WTC11 (cell line): ENCODE data around the gene RFX7. TPM values are rescaled to one million over a fixed set of nuclear protein-coding genes. Genes with fewer than 3 reads are reported as not detected.

Experiments
- ATAC-seq: fragments of 200-7000 bp; cut with Tn5 transposase; 2 replicates; pipeline ENCODE4 v1.10.0; 2021; ENCODE audit warnings: mild to moderate bottlenecking, moderate library complexity
- CTCF ChIA-PET: fragments of 300-600 bp; sonication (Branson Sonifier 250); formaldehyde crosslinking; loops from one replicate; lab custom pipeline; 2021; ENCODE audit warnings: antibody characterized with exemption; lab: Charles Lee
- POLR2A ChIA-PET: fragments of 350-600 bp; sonication (Branson Sonifier 250); formaldehyde crosslinking; loops from one replicate; lab custom pipeline; 2021; ENCODE audit warnings: antibody characterized with exemption; lab: Charles Lee
- DNase-seq: peaks from one replicate; pipeline ENCODE4 v3.0.0; 2021; ENCODE audit warnings: low spot score
- H3K27ac Mint-ChIP-seq: 2 replicates; pipeline ENCODE4 v1.8.0; 2021; ENCODE audit warnings: mixed read lengths
- H3K27me3 Mint-ChIP-seq: 2 replicates; pipeline ENCODE4 v1.8.0; 2021; ENCODE audit warnings: low read depth, mild to moderate bottlenecking, moderate library complexity, mixed read lengths
- H3K36me3 Mint-ChIP-seq: 2 replicates; pipeline ENCODE4 v1.8.0; 2021; ENCODE audit warnings: mixed read lengths
- H3K4me1 Mint-ChIP-seq: 2 replicates; pipeline ENCODE4 v1.8.0; 2022; ENCODE audit warnings: mixed read lengths
- H3K4me3 Mint-ChIP-seq: 2 replicates; pipeline ENCODE4 v1.8.0; 2021; ENCODE audit warnings: mild to moderate bottlenecking, moderate library complexity, mixed read lengths
- H3K9me3 Mint-ChIP-seq: 2 replicates; pipeline ENCODE4 v1.8.0; 2021; ENCODE audit warnings: mixed read lengths
- EMX1 ChIP-seq: fragments of 250-450 bp; sonication (Bioruptor Pico); IDR thresholded peaks from 2 replicates; pipeline ENCODE4 v1.8.0; 2021; ENCODE audit warnings: mild to moderate bottlenecking
- ESRRA ChIP-seq: sonication (generic); formaldehyde crosslinking; IDR thresholded peaks from 2 replicates; pipeline ENCODE4 v1.8.1; 2022; ENCODE audit warnings: mild to moderate bottlenecking, missing genetic modification reagents, borderline replicate concordance
- ETV6 ChIP-seq: sonication (generic); formaldehyde crosslinking; IDR thresholded peaks from 2 replicates; pipeline ENCODE4 v1.8.1; 2022; ENCODE audit warnings: mild to moderate bottlenecking, missing genetic modification reagents
- FOXJ3 ChIP-seq: sonication (generic); formaldehyde crosslinking; IDR thresholded peaks from 2 replicates; pipeline ENCODE4 v1.9.0; 2021; ENCODE audit warnings: missing genetic modification reagents, mild to moderate bottlenecking, borderline replicate concordance
- IRF1 ChIP-seq: sonication (generic); formaldehyde crosslinking; IDR thresholded peaks from 2 replicates; pipeline ENCODE4 v1.8.0; 2023; ENCODE audit warnings: missing genetic modification reagents
- MYBL2 ChIP-seq: sonication (generic); formaldehyde crosslinking; IDR thresholded peaks from 2 replicates; pipeline ENCODE4 v1.8.1; 2023; ENCODE audit warnings: mild to moderate bottlenecking, moderate library complexity, missing genetic modification reagents
- OVOL2 ChIP-seq: fragments of 250-450 bp; sonication (Bioruptor Pico); IDR thresholded peaks from 2 replicates; pipeline ENCODE4 v1.9.0; 2021; ENCODE audit warnings: mild to moderate bottlenecking, borderline replicate concordance
- PRDM15 ChIP-seq: sonication (generic); formaldehyde crosslinking; IDR thresholded peaks from 2 replicates; pipeline ENCODE4 v1.8.0; 2022; ENCODE audit warnings: missing genetic modification reagents
- RORB ChIP-seq: fragments of 250-450 bp; sonication (Bioruptor Pico); IDR thresholded peaks from 2 replicates; pipeline ENCODE4 v1.9.0; 2021; ENCODE audit warnings: mild to moderate bottlenecking
- SMAD3 ChIP-seq: sonication (generic); formaldehyde crosslinking; IDR thresholded peaks from 2 replicates; pipeline ENCODE4 v1.8.0; 2022; ENCODE audit warnings: missing genetic modification reagents, mild to moderate bottlenecking, borderline replicate concordance
- SP1 ChIP-seq: sonication (generic); formaldehyde crosslinking; conservative IDR thresholded peaks from 2 replicates; pipeline ENCODE4 v1.8.1; 2022; ENCODE audit warnings: missing genetic modification reagents
- USF1 ChIP-seq: sonication (generic); formaldehyde crosslinking; IDR thresholded peaks from 2 replicates; pipeline ENCODE4 v1.8.0; 2022; ENCODE audit warnings: mild to moderate bottlenecking, missing genetic modification reagents
- ZNF121 ChIP-seq: sonication (generic); formaldehyde crosslinking; IDR thresholded peaks from 2 replicates; pipeline ENCODE4 v1.8.0; 2023; ENCODE audit warnings: missing genetic modification reagents
- ZNF263 ChIP-seq: sonication (generic); formaldehyde crosslinking; IDR thresholded peaks from 2 replicates; pipeline ENCODE4 v1.8.1; 2022; ENCODE audit warnings: low read depth, mild to moderate bottlenecking, moderate library complexity, missing genetic modification reagents
- ZNF396 ChIP-seq: fragments of 250-450 bp; sonication (Bioruptor Pico); IDR thresholded peaks from 2 replicates; pipeline ENCODE4 v1.8.0; 2021; ENCODE audit warnings: mild to moderate bottlenecking, moderate library complexity, borderline replicate concordance
- ZNF425 ChIP-seq: fragments of 250-450 bp; sonication (Bioruptor Pico); conservative IDR thresholded peaks from 2 replicates; pipeline ENCODE4 v1.9.0; 2021; ENCODE audit warnings: mild to moderate bottlenecking
- ZNF671 ChIP-seq: fragments of 250-450 bp; sonication (Bioruptor Pico); IDR thresholded peaks from 2 replicates; pipeline ENCODE4 v1.8.0; 2021; ENCODE audit warnings: mild to moderate bottlenecking
- total RNA-seq: library from RNA; stranded (reverse); gene quantifications from 3 replicates; pipeline ENCODE4 v1.2.3, GENCODE V29; 2021
- TF ChIP-seq, protein P1 (sequence below): sonication (generic); formaldehyde crosslinking; IDR thresholded peaks from 2 replicates; pipeline ENCODE4 v1.8.1; 2022; ENCODE audit warnings: low read depth, missing genetic modification reagents, borderline replicate concordance
- TF ChIP-seq, protein P2 (sequence below): sonication (generic); formaldehyde crosslinking; IDR thresholded peaks from 2 replicates; pipeline ENCODE4 v1.8.0; 2022; ENCODE audit warnings: mild to moderate bottlenecking, missing genetic modification reagents
- TF ChIP-seq, protein P3 (sequence below): sonication (generic); formaldehyde crosslinking; IDR thresholded peaks from 2 replicates; pipeline ENCODE4 v1.8.1; 2023; ENCODE audit warnings: mild to moderate bottlenecking, moderate library complexity, missing genetic modification reagents
- TF ChIP-seq, protein P4 (sequence below): sonication (generic); formaldehyde crosslinking; IDR thresholded peaks from 2 replicates; pipeline ENCODE4 v1.8.0; 2023; ENCODE audit warnings: mild to moderate bottlenecking, missing genetic modification reagents

Gene RFX7
- total RNA-seq, 1 experiment from 2014 or later, result 36.0 TPM

- Mint-ChIP-seq H3K4me3 (no peak overlapping the region), H3K27ac (no peak overlapping the region), H3K27me3 (no peaks in the 10 kb centered on the region), H3K4me1 (peaks cover 31% of the 10 kb centered on the region), H3K36me3 (no peaks in the 10 kb centered on the region), H3K9me3 (no peaks in the 10 kb centered on the region)
- ChIA-PET POLR2A (no interaction called here), CTCF (interaction anchor here (0.6 to 2.1 kb wide), 17 partner anchors 10 to 255 kb away, joined by 3 to 36 read pairs (median 5); partner anchors contain the start of genes MNS1, NEDD4 and TEX9)
- TF ChIP-seq ZNF425 (no peak), ZNF263 (CRISPR knock-in tag) (no peak), PRDM15 (CRISPR knock-in tag) (no peak), OVOL2 (CRISPR knock-in tag) (no peak), ZNF671 (CRISPR knock-in tag) (no peak), MYBL2 (CRISPR knock-in tag) (no peak), EMX1 (CRISPR knock-in tag) (no peak), ZNF121 (no peak), USF1 (CRISPR knock-in tag) (no peak), RORB (no peak), FOXJ3 (CRISPR knock-in tag) (no peak), SP1 (no peak), SMAD3 (CRISPR knock-in tag) (no peak), ESRRA (CRISPR knock-in tag) (no peak), ETV6 (CRISPR knock-in tag) (no peak)
- TF ChIP-seq, protein P1, sequence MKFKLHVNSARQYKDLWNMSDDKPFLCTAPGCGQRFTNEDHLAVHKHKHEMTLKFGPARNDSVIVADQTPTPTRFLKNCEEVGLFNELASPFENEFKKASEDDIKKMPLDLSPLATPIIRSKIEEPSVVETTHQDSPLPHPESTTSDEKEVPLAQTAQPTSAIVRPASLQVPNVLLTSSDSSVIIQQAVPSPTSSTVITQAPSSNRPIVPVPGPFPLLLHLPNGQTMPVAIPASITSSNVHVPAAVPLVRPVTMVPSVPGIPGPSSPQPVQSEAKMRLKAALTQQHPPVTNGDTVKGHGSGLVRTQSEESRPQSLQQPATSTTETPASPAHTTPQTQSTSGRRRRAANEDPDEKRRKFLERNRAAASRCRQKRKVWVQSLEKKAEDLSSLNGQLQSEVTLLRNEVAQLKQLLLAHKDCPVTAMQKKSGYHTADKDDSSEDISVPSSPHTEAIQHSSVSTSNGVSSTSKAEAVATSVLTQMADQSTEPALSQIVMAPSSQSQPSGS (CRISPR knock-in tag), result no peak
- TF ChIP-seq, protein P2, sequence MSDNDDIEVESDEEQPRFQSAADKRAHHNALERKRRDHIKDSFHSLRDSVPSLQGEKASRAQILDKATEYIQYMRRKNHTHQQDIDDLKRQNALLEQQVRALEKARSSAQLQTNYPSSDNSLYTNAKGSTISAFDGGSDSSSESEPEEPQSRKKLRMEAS (CRISPR knock-in tag), result no peak
- no peak for DNase-seq
- ATAC-seq, result peak; percentile 23
Observed at GRCh38 chr15:56249092-56249491, 5.4 kb upstream of the RFX7 start.

- ChIA-PET POLR2A (interaction anchor here (0.5 kb wide), 1 partner anchor 797 kb away, joined by 7 read pairs; no protein-coding TSS in a partner anchor), CTCF (interaction anchor here (0.6 to 2.1 kb wide), 17 partner anchors 11 to 254 kb away, joined by 3 to 36 read pairs (median 5); partner anchors contain the start of genes MNS1, NEDD4 and TEX9)
- H3K4me1 Mint-ChIP-seq, result peaks cover 29% of the 10 kb centered on the region
- no peaks in the 10 kb centered on the region for H3K27me3 Mint-ChIP-seq
- no peak overlapping the region for H3K4me3 Mint-ChIP-seq
- peak overlapping the region; percentile 28; the same call in 1 of the 2 replicates for H3K27ac Mint-ChIP-seq
- ATAC-seq (no peak), DNase-seq (no peak)
- H3K9me3 Mint-ChIP-seq, result no peaks in the 10 kb centered on the region
- H3K36me3 Mint-ChIP-seq, result no peaks in the 10 kb centered on the region
- no peak for TF ChIP-seq ZNF396 (CRISPR knock-in tag)
- no peak for TF ChIP-seq IRF1
- TF ChIP-seq, protein P3, sequence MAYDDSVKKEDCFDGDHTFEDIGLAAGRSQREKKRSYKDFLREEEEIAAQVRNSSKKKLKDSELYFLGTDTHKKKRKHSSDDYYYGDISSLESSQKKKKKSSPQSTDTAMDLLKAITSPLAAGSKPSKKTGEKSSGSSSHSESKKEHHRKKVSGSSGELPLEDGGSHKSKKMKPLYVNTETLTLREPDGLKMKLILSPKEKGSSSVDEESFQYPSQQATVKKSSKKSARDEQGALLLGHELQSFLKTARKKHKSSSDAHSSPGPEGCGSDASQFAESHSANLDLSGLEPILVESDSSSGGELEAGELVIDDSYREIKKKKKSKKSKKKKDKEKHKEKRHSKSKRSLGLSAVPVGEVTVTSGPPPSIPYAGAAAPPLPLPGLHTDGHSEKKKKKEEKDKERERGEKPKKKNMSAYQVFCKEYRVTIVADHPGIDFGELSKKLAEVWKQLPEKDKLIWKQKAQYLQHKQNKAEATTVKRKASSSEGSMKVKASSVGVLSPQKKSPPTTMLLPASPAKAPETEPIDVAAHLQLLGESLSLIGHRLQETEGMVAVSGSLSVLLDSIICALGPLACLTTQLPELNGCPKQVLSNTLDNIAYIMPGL (CRISPR knock-in tag), result no peak
- TF ChIP-seq, protein P4, sequence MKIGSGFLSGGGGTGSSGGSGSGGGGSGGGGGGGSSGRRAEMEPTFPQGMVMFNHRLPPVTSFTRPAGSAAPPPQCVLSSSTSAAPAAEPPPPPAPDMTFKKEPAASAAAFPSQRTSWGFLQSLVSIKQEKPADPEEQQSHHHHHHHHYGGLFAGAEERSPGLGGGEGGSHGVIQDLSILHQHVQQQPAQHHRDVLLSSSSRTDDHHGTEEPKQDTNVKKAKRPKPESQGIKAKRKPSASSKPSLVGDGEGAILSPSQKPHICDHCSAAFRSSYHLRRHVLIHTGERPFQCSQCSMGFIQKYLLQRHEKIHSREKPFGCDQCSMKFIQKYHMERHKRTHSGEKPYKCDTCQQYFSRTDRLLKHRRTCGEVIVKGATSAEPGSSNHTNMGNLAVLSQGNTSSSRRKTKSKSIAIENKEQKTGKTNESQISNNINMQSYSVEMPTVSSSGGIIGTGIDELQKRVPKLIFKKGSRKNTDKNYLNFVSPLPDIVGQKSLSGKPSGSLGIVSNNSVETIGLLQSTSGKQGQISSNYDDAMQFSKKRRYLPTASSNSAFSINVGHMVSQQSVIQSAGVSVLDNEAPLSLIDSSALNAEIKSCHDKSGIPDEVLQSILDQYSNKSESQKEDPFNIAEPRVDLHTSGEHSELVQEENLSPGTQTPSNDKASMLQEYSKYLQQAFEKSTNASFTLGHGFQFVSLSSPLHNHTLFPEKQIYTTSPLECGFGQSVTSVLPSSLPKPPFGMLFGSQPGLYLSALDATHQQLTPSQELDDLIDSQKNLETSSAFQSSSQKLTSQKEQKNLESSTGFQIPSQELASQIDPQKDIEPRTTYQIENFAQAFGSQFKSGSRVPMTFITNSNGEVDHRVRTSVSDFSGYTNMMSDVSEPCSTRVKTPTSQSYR (CRISPR knock-in tag), result no peak
Observed at GRCh38 chr15:56248311-56248992, 4.8 kb upstream of the RFX7 start.
